GM21737 (cell line): Measurements from ENCODE around the gene RTP1.
"Not testable (repeated sequence)": the region's sequence is repeated elsewhere in the genome, so short reads cannot be mapped to it uniquely, and the experiment has no call there.

Source experiments
- ATAC-seq: cut with Tn5 transposase; IDR thresholded peaks from one replicate; pipeline ENCODE4 v1.9.1; 2021; ENCODE audit warnings: mild to moderate bottlenecking, moderate library complexity; ENCODE audit not compliant: unreplicated experiment

RTP1 gene

GRCh38 chr3:187197335-187197649 lies at the start of gene RTP1:
Gene RTP1, plus strand, starts transcription at chr3:187197486. Its CDS starts 30 bp downstream, at chr3:187197516.
- no peak for ATAC-seq

- no peak for ATAC-seq
Measured at GRCh38 chr3:187150186-187150585, 47.1 kb upstream of the RTP1 start.

GRCh38 chr3:187150599-187150998 lies 46.7 kb upstream of the RTP1 start:
- ATAC-seq: no peak

GRCh38 chr3:187161556-187161955 lies 35.7 kb upstream of the RTP1 start:
- no peak for ATAC-seq

GRCh38 chr3:187162265-187162953 lies 34.9 kb upstream of the RTP1 start:
- ATAC-seq: no peak

GRCh38 chr3:187165144-187165543 lies 32.1 kb upstream of the RTP1 start:
- no peak for ATAC-seq

- ATAC-seq: no peak
Measured at GRCh38 chr3:187166750-187167149, 30.5 kb upstream of the RTP1 start.

- ATAC-seq: no peak
Measured at GRCh38 chr3:187167777-187168176, 29.5 kb upstream of the RTP1 start.

- no peak for ATAC-seq
Measured at GRCh38 chr3:187169231-187169960, 27.9 kb upstream of the RTP1 start.

GRCh38 chr3:187170911-187171310 lies 26.4 kb upstream of the RTP1 start:
- not testable (repeated sequence) for ATAC-seq

- ATAC-seq: no peak
Measured at GRCh38 chr3:187172929-187173328, 24.4 kb upstream of the RTP1 start.

- no peak for ATAC-seq
Measured at GRCh38 chr3:187181454-187182170, 15.7 kb upstream of the RTP1 start.

GRCh38 chr3:187183210-187183862 lies 13.9 kb upstream of the RTP1 start:
- ATAC-seq: no peak

GRCh38 chr3:187183903-187184302 lies 13.4 kb upstream of the RTP1 start:
- ATAC-seq: no peak

GRCh38 chr3:187185759-187186158 lies 11.5 kb upstream of the RTP1 start:
- no peak for ATAC-seq

GRCh38 chr3:187186375-187186774 lies 10.9 kb upstream of the RTP1 start:
- no peak for ATAC-seq

- ATAC-seq: no peak
Measured at GRCh38 chr3:187186801-187187421, 10.4 kb upstream of the RTP1 start.

GRCh38 chr3:187188931-187189330 lies 8.4 kb upstream of the RTP1 start:
- no peak for ATAC-seq

GRCh38 chr3:187191271-187191670 lies 6.0 kb upstream of the RTP1 start:
- ATAC-seq: no peak

GRCh38 chr3:187193181-187193580 lies 4.1 kb upstream of the RTP1 start:
- no peak for ATAC-seq
